22Rv1 (cell line): ENCODE data around the gene STK39.

Source experiments
- CTCF ChIP-seq: fragments of 450-650 bp; IDR thresholded peaks from 2 replicates; pipeline ENCODE4 v1.5.1; 2017; ENCODE audit warnings: mild to moderate bottlenecking
- ZFX ChIP-seq: fragments of 450-650 bp; IDR thresholded peaks from 2 replicates; pipeline ENCODE4 v1.6.1; 2017; ENCODE audit warnings: antibody characterized with exemption, borderline replicate concordance

- TF ChIP-seq CTCF, result no peak
- TF ChIP-seq ZFX, result no peak
Observed at GRCh38 chr2:168140892-168141291, 106.5 kb downstream of the STK39 start.
